Stimulated activated CD8-positive, alpha-beta memory T cell treated with anti-CD3 and anti-CD28 coated beads, Interleukin-15, amount 100 ng/mL, for 24 hours (primary cell): ENCODE data around the gene ACADS.

Source experiments
- DNase-seq: peaks from one replicate; pipeline ENCODE4 v3.0.0-alpha.2; 2020; ENCODE audit warnings: low read depth

The ACADS gene

GRCh38 chr12:120702637-120703036 lies 23.0 kb upstream of the ACADS start:
- DNase-seq: no peak

GRCh38 chr12:120703311-120703942 lies 22.2 kb upstream of the ACADS start:
- DNase-seq: no peak

GRCh38 chr12:120705618-120706017 lies 20.0 kb upstream of the ACADS start:
- DNase-seq: no peak

- DNase-seq: no peak
These were observed 19.6 kb upstream of the ACADS start for GRCh38 chr12:120706029-120706428.

- DNase-seq: no peak
These were observed 17.0 kb upstream of the ACADS start for GRCh38 chr12:120708651-120709050.

- DNase-seq: peak; percentile 47
These were observed 15.4 kb upstream of the ACADS start, which contains the start of gene UNC119B for GRCh38 chr12:120710031-120710804. TSS of gene UNC119B (plus strand) at chr12:120710458. CDS start at chr12:120710475, 17 bp downstream.

GRCh38 chr12:120710805-120711296 lies 14.8 kb upstream of the ACADS start:
- DNase-seq: no peak

GRCh38 chr12:120711411-120711810 lies 14.2 kb upstream of the ACADS start:
- no peak for DNase-seq

- DNase-seq: no peak
These were observed 13.0 kb upstream of the ACADS start for GRCh38 chr12:120712610-120713009.

- DNase-seq: no peak
These were observed 11.7 kb upstream of the ACADS start for GRCh38 chr12:120713861-120714482.

- no peak for DNase-seq
These were observed 7.6 kb upstream of the ACADS start for GRCh38 chr12:120718055-120718454.

- no peak for DNase-seq
These were observed 6.6 kb upstream of the ACADS start for GRCh38 chr12:120719072-120719471.

GRCh38 chr12:120719496-120720233 lies 6.0 kb upstream of the ACADS start:
- DNase-seq: no peak

GRCh38 chr12:120720234-120720986 lies 5.2 kb upstream of the ACADS start:
- DNase-seq: no peak

GRCh38 chr12:120720987-120721801 lies 4.4 kb upstream of the ACADS start:
- DNase-seq: no peak

GRCh38 chr12:120721866-120722265 lies 3.8 kb upstream of the ACADS start:
- DNase-seq: no peak

- DNase-seq: no peak
These were observed 2.8 kb upstream of the ACADS start for GRCh38 chr12:120722784-120723183.

GRCh38 chr12:120724720-120725119 lies 906 bp upstream of the ACADS start:
- DNase-seq: no peak

- DNase-seq: no peak
These were observed 421 bp upstream of the ACADS start for GRCh38 chr12:120725151-120725658.

GRCh38 chr12:120726510-120726793 lies 826 bp downstream of the ACADS start:
- DNase-seq: no peak

GRCh38 chr12:120726961-120727360 lies 1.3 kb downstream of the ACADS start:
- no peak for DNase-seq
